ENCODE data around the gene FNDC3A.

- TF ChIP-seq CTCF (IDR thresholded peaks at IDR 0.05) (no peak), POLR2A (IDR thresholded peaks at IDR 0.05) (no peak)
These were observed 25.2 kb upstream of the FNDC3A start for GRCh38 chr13:48950501-48950875.
